SK-N-SH (cell line): Measurements from ENCODE around the gene TSPO2. TPM values are rescaled to one million over a fixed set of nuclear protein-coding genes. Genes with fewer than 3 reads are reported as not detected.

Source experiments
- CTCF ChIA-PET: fragments of 300-600, 350-600 bp; formaldehyde crosslinking; extraction: SDS; loops from one replicate; lab custom pipeline; 2021; lab: Yijun Ruan, JAX
- POLR2A ChIA-PET: fragments of 350-600 bp; sonication (Branson Sonifier 250); formaldehyde crosslinking; extraction: SDS; loops from one replicate; lab custom pipeline; 2020; ENCODE audit warnings: antibody characterized with exemption, inconsistent platforms; lab: Yijun Ruan, JAX
- DNase-seq: peaks from one replicate; pipeline ENCODE4 v3.0.0; 2012
- H2AFZ ChIP-seq: fragments of 200-600 bp; sonication (generic); 2 replicates; pipeline ENCODE4 v1.8.1; 2016; ENCODE audit warnings: antibody characterized with exemption, mild to moderate bottlenecking, low read depth
- H3F3A ChIP-seq: fragments of 200-600 bp; sonication (generic); replicated peaks from 2 replicates; pipeline ENCODE3; 2016; ENCODE audit warnings: antibody characterized with exemption, mild to moderate bottlenecking; ENCODE audit not compliant: insufficient read depth
- H3K27ac ChIP-seq, 2 experiments: fragments of 200-500 bp in 1 of 2; fragments of 200-600 bp in 1 of 2; sonication (Bioruptor generic) in 1 of 2; sonication (generic), shearing (Covaris generic) in 1 of 2; 2 replicates each; pipeline versions ENCODE4 v1.5.1 to v1.6.1; 2014 to 2016; ENCODE audit warnings: low read depth in 2 of 2, inconsistent platforms in 1 of 2, low read length in 1 of 2, mild to moderate bottlenecking in 1 of 2, mixed read lengths in 1 of 2
- H3K27me3 ChIP-seq: fragments of 200-600 bp; sonication (generic), shearing (Covaris generic); 2 replicates; pipeline ENCODE4 v1.6.1; 2016; ENCODE audit warnings: mixed run types; ENCODE audit not compliant: insufficient read depth
- H3K36me3 ChIP-seq, 2 experiments: fragments of 200-500 bp in 1 of 2; fragments of 200-600 bp in 1 of 2; sonication (Bioruptor generic) in 1 of 2; sonication (generic) in 1 of 2; replicated peaks in 1 of 2; 2 replicates each; pipeline versions ENCODE3 to v1.5.1; 2014 to 2016; ENCODE audit warnings: low read length in 1 of 2, mild to moderate bottlenecking in 1 of 2; ENCODE audit not compliant: insufficient read depth in 2 of 2, control insufficient read depth in 1 of 2
- H3K4me1 ChIP-seq, 2 experiments: fragments of 200-500 bp in 1 of 2; fragments of 200-600 bp in 1 of 2; sonication (Bioruptor generic) in 1 of 2; sonication (generic), shearing (Covaris generic) in 1 of 2; 2 replicates each; pipeline versions ENCODE4 v1.5.1 to v1.6.1; 2014 to 2016; ENCODE audit warnings: low read depth in 1 of 2, low read length in 1 of 2, mixed run types in 1 of 2; ENCODE audit not compliant: insufficient read depth in 2 of 2, control insufficient read depth in 1 of 2
- H3K4me2 ChIP-seq: fragments of 200-600 bp; sonication (generic), shearing (Covaris generic); 2 replicates; pipeline ENCODE4 v1.6.1; 2017; ENCODE audit warnings: mixed run types
- H3K4me3 ChIP-seq, 2 experiments: fragments of 200-500 bp in 1 of 2; fragments of 200-600 bp in 1 of 2; sonication (Bioruptor generic) in 1 of 2; sonication (generic), shearing (Covaris generic) in 1 of 2; 2 replicates each; pipeline versions ENCODE4 v1.5.1 to v1.8.1; 2014 to 2016; ENCODE audit warnings: low read depth in 2 of 2, inconsistent platforms in 1 of 2, low read length in 1 of 2, mild to moderate bottlenecking in 1 of 2, mixed read lengths in 1 of 2, moderate library complexity in 1 of 2
- H3K79me2 ChIP-seq: fragments of 200-600 bp; sonication (generic); 2 replicates; pipeline ENCODE4 v1.8.1; 2017; ENCODE audit warnings: mild to moderate bottlenecking; ENCODE audit not compliant: insufficient read depth
- H3K9ac ChIP-seq: fragments of 200-600 bp; sonication (generic); 2 replicates; pipeline ENCODE4 v1.6.1; 2017; ENCODE audit warnings: mixed run types
- H3K9me2 ChIP-seq: fragments of 200-600 bp; sonication (generic); 2 replicates; pipeline ENCODE4 v1.6.1; 2017; ENCODE audit warnings: mixed run types
- H3K9me3 ChIP-seq: fragments of 200-600 bp; sonication (generic); 2 replicates; pipeline ENCODE4 v1.6.1; 2017; ENCODE audit warnings: mixed run types, mild to moderate bottlenecking, moderate library complexity
- H4K20me1 ChIP-seq: fragments of 200-600 bp; sonication (generic); 2 replicates; pipeline ENCODE4 v1.6.1; 2017; ENCODE audit warnings: mild to moderate bottlenecking, mixed run types; ENCODE audit not compliant: insufficient read depth
- GATA2 ChIP-seq: sonication (generic); formaldehyde crosslinking; IDR thresholded peaks from 2 replicates; pipeline ENCODE4 v1.5.0; 2020; ENCODE audit warnings: mild to moderate bottlenecking, missing genetic modification reagents
- JUND ChIP-seq: IDR thresholded peaks from 2 replicates; pipeline ENCODE4 v1.4.0; 2012
- MEF2A ChIP-seq: IDR thresholded peaks from 2 replicates; pipeline ENCODE4 v1.4.0; 2012; ENCODE audit warnings: low read depth, borderline replicate concordance
- NFIC ChIP-seq: IDR thresholded peaks from 2 replicates; pipeline ENCODE4 v1.4.0; 2012; ENCODE audit warnings: borderline replicate concordance
- PBX3 ChIP-seq: IDR thresholded peaks from 2 replicates; pipeline ENCODE4; 2012
- RAD21 ChIP-seq: IDR thresholded peaks from 2 replicates; pipeline ENCODE4 v1.6.1; 2012; ENCODE audit warnings: mild to moderate bottlenecking, low read length
- RCOR1 ChIP-seq: fragments of 150-350 bp; IDR thresholded peaks from 2 replicates; pipeline ENCODE4 v1.6.1; 2017; ENCODE audit warnings: antibody characterized with exemption, low read length
- RFX5 ChIP-seq: IDR thresholded peaks from 2 replicates; pipeline ENCODE4 v1.6.1; 2012; ENCODE audit warnings: mild to moderate bottlenecking, improper control_type of control experiment, low read length
- SMC3 ChIP-seq: IDR thresholded peaks from 2 replicates; pipeline ENCODE4 v1.6.1; 2012; ENCODE audit warnings: low read depth, low read length, improper control_type of control experiment
- YY1 ChIP-seq: IDR thresholded peaks from 2 replicates; pipeline ENCODE4 v1.4.0; 2012; ENCODE audit warnings: low read depth, mild to moderate bottlenecking
- WGBS: methylation state at CpG from one replicate; pipeline ENCODE4 v1.1.6; 2017; ENCODE audit warnings: low lambda C conversion rate; 5-methylcytosine and 5-hydroxymethylcytosine counted together
- polyA plus RNA-seq, 3 experiments: library from polyadenylated mRNA; depleted of rRNA; stranded (reverse); fragments of >200 nt; gene quantifications; 2 replicates each; pipeline ENCODE4 v1.2.3, GENCODE V29; 2012
- TF ChIP-seq, protein P1 (sequence below): fragments of 150-350 bp; IDR thresholded peaks from 2 replicates; pipeline ENCODE4 v1.6.1; 2017; ENCODE audit warnings: antibody characterized with exemption, low read length, low read depth, borderline replicate concordance
- TF ChIP-seq, protein P2 (sequence below): fragments of 200-600 bp; sonication (generic); IDR thresholded peaks from 2 replicates; pipeline ENCODE4 v1.6.1; 2017; ENCODE audit warnings: antibody characterized with exemption, mild to moderate bottlenecking, moderate library complexity
- TF ChIP-seq, protein P3 (sequence below): IDR thresholded peaks from 2 replicates; pipeline ENCODE4 v1.6.1; 2012; ENCODE audit warnings: mild to moderate bottlenecking, low read depth, low read length, moderate library complexity

TSPO2 gene
- polyA plus RNA-seq, 1 of the 3 experiments (the other 2 are of a cell fraction): not detected

- TF ChIP-seq NFIC: no peak
Measured at GRCh38 chr6:41079080-41079479, 36.8 kb downstream of the TSPO2 start (continued).

- DNase-seq: no peak
- Histone ChIP-seq H3K27me3 (no peaks in the 10 kb centered on the region), H3K9me3 (no peaks in the 10 kb centered on the region), H3K9ac (no peak overlapping the region), H3K9me2 (no peaks in the 10 kb centered on the region), H4K20me1 (peaks cover 46% of the 10 kb centered on the region), H3K79me2 (peaks cover 91% of the 10 kb centered on the region), H3F3A (no peaks in the 10 kb centered on the region), H3K27ac (no peak overlapping the region), H2AFZ (no peak overlapping the region), H3K4me3 (no peak overlapping the region), H3K36me3 (peaks cover 56 to 74% of the 10 kb centered on the region in 2 experiments), H3K4me1 (peaks cover 5 to 12% of the 10 kb centered on the region in 2 experiments; a peak in 3 of 4 replicates), H3K4me2 (no peak overlapping the region)
- ChIA-PET CTCF (interaction anchor here (0.6 kb wide), 1 partner anchor 9 kb away, joined by 3 read pairs; no protein-coding TSS in a partner anchor), POLR2A (no interaction called here)
- TF ChIP-seq PBX3 (no peak), MEF2A (no peak), RCOR1 (no peak), SMC3 (no peak), JUND (no peak), YY1 (no peak), RAD21 (no peak), GATA2 (CRISPR knock-in tag) (no peak), RFX5 (no peak)
- TF ChIP-seq, protein P1, sequence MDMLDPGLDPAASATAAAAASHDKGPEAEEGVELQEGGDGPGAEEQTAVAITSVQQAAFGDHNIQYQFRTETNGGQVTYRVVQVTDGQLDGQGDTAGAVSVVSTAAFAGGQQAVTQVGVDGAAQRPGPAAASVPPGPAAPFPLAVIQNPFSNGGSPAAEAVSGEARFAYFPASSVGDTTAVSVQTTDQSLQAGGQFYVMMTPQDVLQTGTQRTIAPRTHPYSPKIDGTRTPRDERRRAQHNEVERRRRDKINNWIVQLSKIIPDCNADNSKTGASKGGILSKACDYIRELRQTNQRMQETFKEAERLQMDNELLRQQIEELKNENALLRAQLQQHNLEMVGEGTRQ: no peak
- TF ChIP-seq, protein P2, sequence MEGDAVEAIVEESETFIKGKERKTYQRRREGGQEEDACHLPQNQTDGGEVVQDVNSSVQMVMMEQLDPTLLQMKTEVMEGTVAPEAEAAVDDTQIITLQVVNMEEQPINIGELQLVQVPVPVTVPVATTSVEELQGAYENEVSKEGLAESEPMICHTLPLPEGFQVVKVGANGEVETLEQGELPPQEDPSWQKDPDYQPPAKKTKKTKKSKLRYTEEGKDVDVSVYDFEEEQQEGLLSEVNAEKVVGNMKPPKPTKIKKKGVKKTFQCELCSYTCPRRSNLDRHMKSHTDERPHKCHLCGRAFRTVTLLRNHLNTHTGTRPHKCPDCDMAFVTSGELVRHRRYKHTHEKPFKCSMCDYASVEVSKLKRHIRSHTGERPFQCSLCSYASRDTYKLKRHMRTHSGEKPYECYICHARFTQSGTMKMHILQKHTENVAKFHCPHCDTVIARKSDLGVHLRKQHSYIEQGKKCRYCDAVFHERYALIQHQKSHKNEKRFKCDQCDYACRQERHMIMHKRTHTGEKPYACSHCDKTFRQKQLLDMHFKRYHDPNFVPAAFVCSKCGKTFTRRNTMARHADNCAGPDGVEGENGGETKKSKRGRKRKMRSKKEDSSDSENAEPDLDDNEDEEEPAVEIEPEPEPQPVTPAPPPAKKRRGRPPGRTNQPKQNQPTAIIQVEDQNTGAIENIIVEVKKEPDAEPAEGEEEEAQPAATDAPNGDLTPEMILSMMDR: no peak
- TF ChIP-seq, protein P3, sequence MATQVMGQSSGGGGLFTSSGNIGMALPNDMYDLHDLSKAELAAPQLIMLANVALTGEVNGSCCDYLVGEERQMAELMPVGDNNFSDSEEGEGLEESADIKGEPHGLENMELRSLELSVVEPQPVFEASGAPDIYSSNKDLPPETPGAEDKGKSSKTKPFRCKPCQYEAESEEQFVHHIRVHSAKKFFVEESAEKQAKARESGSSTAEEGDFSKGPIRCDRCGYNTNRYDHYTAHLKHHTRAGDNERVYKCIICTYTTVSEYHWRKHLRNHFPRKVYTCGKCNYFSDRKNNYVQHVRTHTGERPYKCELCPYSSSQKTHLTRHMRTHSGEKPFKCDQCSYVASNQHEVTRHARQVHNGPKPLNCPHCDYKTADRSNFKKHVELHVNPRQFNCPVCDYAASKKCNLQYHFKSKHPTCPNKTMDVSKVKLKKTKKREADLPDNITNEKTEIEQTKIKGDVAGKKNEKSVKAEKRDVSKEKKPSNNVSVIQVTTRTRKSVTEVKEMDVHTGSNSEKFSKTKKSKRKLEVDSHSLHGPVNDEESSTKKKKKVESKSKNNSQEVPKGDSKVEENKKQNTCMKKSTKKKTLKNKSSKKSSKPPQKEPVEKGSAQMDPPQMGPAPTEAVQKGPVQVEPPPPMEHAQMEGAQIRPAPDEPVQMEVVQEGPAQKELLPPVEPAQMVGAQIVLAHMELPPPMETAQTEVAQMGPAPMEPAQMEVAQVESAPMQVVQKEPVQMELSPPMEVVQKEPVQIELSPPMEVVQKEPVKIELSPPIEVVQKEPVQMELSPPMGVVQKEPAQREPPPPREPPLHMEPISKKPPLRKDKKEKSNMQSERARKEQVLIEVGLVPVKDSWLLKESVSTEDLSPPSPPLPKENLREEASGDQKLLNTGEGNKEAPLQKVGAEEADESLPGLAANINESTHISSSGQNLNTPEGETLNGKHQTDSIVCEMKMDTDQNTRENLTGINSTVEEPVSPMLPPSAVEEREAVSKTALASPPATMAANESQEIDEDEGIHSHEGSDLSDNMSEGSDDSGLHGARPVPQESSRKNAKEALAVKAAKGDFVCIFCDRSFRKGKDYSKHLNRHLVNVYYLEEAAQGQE: no peak
- 96% methylated on average over 2 of the region's 2 CpGs for WGBS
Measured at GRCh38 chr6:41080621-41081020, 38.4 kb downstream of the TSPO2 start.
